ENCODE data around the gene COX8A.

Gene COX8A

GRCh38 chr11:64018310-64018709 lies 43.9 kb downstream of the COX8A start:
- in situ Hi-C loops (cut with HindIII; ENCODE audit: low sequenced_read_pairs), result no loop called here
- no peak for DNase-seq (ENCODE audit: low read depth, low spot score)
- no peak for TF ChIP-seq CTCF (IDR thresholded peaks at IDR 0.05; ENCODE audit: low read depth, low read length)
- H3K4me3 ChIP-seq (ENCODE audit: low read depth, low read length), result no peak overlapping the region

- TF ChIP-seq CTCF (IDR thresholded peaks at IDR 0.05; ENCODE audit: low read depth, low read length), result no peak
- in situ Hi-C loops (cut with HindIII; ENCODE audit: low sequenced_read_pairs), result no loop called here
- DNase-seq (ENCODE audit: low read depth, low spot score), result no peak
- H3K4me3 ChIP-seq (ENCODE audit: low read depth, low read length), result no peak overlapping the region
Measured at GRCh38 chr11:64019106-64020037, 45.0 kb downstream of the COX8A start.

- H3K4me3 ChIP-seq (ENCODE audit: low read depth, low read length), result no peak overlapping the region
- DNase-seq (ENCODE audit: low read depth, low spot score), result no peak
- no peak for TF ChIP-seq CTCF (IDR thresholded peaks at IDR 0.05; ENCODE audit: low read depth, low read length)
- in situ Hi-C loops (cut with HindIII; ENCODE audit: low sequenced_read_pairs), result no loop called here
Measured at GRCh38 chr11:64020976-64021756, 46.7 kb downstream of the COX8A start.

- no peak for DNase-seq (ENCODE audit: low read depth, low spot score)
- in situ Hi-C loops (cut with HindIII; ENCODE audit: low sequenced_read_pairs), result no loop called here
- no peak for TF ChIP-seq CTCF (IDR thresholded peaks at IDR 0.05; ENCODE audit: low read depth, low read length)
- no peak overlapping the region for H3K4me3 ChIP-seq (ENCODE audit: low read depth, low read length)
Measured at GRCh38 chr11:64021757-64022093, 47.3 kb downstream of the COX8A start.

GRCh38 chr11:64022125-64022784 lies 47.8 kb downstream of the COX8A start:
- no peak for DNase-seq (ENCODE audit: low read depth, low spot score)
- H3K4me3 ChIP-seq (ENCODE audit: low read depth, low read length), result no peak overlapping the region
- in situ Hi-C loops (cut with HindIII; ENCODE audit: low sequenced_read_pairs), result no loop called here
- TF ChIP-seq CTCF (IDR thresholded peaks at IDR 0.05; ENCODE audit: low read depth, low read length), result no peak

Data from astrocyte of the spinal cord (primary cell).